NCI-H510A treated with DMSO at 0.1 percent for 48 hours (cell line): ENCODE results near the gene FMNL1.
"Not testable (repeated sequence)": the region's sequence is repeated elsewhere in the genome, so short reads cannot be mapped to it uniquely, and the experiment has no call there.

Experiments
- DNase-seq: peaks from one replicate; lab custom pipeline; 2025; lab: John Stamatoyannopoulos, UW

The FMNL1 gene

GRCh38 chr17:45221081-45222013 is at the start of gene FMNL1:
Gene FMNL1, plus strand, starts transcription at chr17:45221885. Its CDS starts 240 bp downstream, at chr17:45222125.
- DNase-seq, result no peak

- no peak for DNase-seq
Observed at GRCh38 chr17:45172232-45172540, 49.5 kb upstream of the FMNL1 start.

- DNase-seq, result peak; percentile 65
Observed at GRCh38 chr17:45172541-45173286, 49.0 kb upstream of the FMNL1 start.

- DNase-seq, result no peak
Observed at GRCh38 chr17:45175759-45176115, 45.9 kb upstream of the FMNL1 start.

- DNase-seq, result no peak
Observed at GRCh38 chr17:45177563-45177962, 44.1 kb upstream of the FMNL1 start.

- no peak for DNase-seq
Observed at GRCh38 chr17:45184144-45184543, 37.5 kb upstream of the FMNL1 start.

- no peak for DNase-seq
Observed at GRCh38 chr17:45186801-45187354, 34.8 kb upstream of the FMNL1 start.

GRCh38 chr17:45189009-45189408 is 32.7 kb upstream of the FMNL1 start:
- no peak for DNase-seq

- peak; percentile 38 for DNase-seq
Observed at GRCh38 chr17:45190503-45191255, 31.0 kb upstream of the FMNL1 start.

- DNase-seq, result no peak
Observed at GRCh38 chr17:45195424-45195823, 26.3 kb upstream of the FMNL1 start.

- DNase-seq, result no peak
Observed at GRCh38 chr17:45197108-45197507, 24.6 kb upstream of the FMNL1 start.

GRCh38 chr17:45197555-45198334 is 23.9 kb upstream of the FMNL1 start:
- DNase-seq, result peak; percentile 74

- DNase-seq, result no peak
Observed at GRCh38 chr17:45200701-45201100, 21.0 kb upstream of the FMNL1 start.

GRCh38 chr17:45201457-45201856 is 20.2 kb upstream of the FMNL1 start:
- DNase-seq, result no peak

GRCh38 chr17:45201880-45202279 is 19.8 kb upstream of the FMNL1 start:
- not testable (repeated sequence) for DNase-seq

GRCh38 chr17:45218895-45219661 is 2.6 kb upstream of the FMNL1 start:
- DNase-seq, result peak; percentile 87

- no peak for DNase-seq
Observed at GRCh38 chr17:45220079-45220478, 1.6 kb upstream of the FMNL1 start.

GRCh38 chr17:45222014-45222288 is 266 bp downstream of the FMNL1 start:
- no peak for DNase-seq

- DNase-seq, result no peak
Observed at GRCh38 chr17:45222289-45222995, 757 bp downstream of the FMNL1 start.

GRCh38 chr17:45222996-45223538 is 1.4 kb downstream of the FMNL1 start:
- no peak for DNase-seq
